ENCODE data around the gene WASHC2A.
"Not testable (repeated sequence)": the region's sequence is repeated elsewhere in the genome, so short reads cannot be mapped to it uniquely, and the experiment has no call there.

DNA sequence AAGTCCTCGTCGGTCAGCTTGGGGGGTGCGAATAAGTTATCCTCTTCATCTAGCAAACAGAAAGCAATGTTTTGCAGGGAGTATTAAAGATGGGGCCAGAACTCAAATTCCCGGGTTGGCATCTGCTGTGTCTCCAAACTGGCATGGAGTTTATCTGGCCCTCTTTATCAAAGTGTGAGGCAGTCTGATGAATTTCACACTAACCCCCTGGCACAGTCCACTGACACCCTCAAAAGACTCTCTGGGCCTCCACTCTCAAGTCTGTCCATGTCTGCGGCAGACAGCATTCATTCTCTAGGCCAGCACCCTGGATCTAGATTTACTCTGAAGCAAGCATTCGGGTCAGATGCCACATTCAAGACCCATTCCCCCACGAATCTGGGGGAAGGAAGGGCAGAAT lies 6.2 kb upstream of the WASHC2A start:
- TF ChIP-seq, protein P1, sequence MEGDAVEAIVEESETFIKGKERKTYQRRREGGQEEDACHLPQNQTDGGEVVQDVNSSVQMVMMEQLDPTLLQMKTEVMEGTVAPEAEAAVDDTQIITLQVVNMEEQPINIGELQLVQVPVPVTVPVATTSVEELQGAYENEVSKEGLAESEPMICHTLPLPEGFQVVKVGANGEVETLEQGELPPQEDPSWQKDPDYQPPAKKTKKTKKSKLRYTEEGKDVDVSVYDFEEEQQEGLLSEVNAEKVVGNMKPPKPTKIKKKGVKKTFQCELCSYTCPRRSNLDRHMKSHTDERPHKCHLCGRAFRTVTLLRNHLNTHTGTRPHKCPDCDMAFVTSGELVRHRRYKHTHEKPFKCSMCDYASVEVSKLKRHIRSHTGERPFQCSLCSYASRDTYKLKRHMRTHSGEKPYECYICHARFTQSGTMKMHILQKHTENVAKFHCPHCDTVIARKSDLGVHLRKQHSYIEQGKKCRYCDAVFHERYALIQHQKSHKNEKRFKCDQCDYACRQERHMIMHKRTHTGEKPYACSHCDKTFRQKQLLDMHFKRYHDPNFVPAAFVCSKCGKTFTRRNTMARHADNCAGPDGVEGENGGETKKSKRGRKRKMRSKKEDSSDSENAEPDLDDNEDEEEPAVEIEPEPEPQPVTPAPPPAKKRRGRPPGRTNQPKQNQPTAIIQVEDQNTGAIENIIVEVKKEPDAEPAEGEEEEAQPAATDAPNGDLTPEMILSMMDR (IDR thresholded peaks at IDR 0.05; ENCODE audit: low read length), result not testable (repeated sequence)
- TF ChIP-seq EZH2 (optimal IDR thresholded peaks at IDR 0.05; ENCODE audit: low read depth, low read length); EZH2phosphoT487 (IDR thresholded peaks at IDR 0.05; ENCODE audit: low read length): not testable (repeated sequence)

All from MM.1S (cell line).